HEK293 (cell line): ENCODE results near the gene ZNF329.
A peak's percentile ranks its signal among the peaks of the same experiment; 100 is the strongest.

Experiments used
- CTCF ChIA-PET: fragments of 350-600 bp; formaldehyde crosslinking; extraction: SDS; loops from one replicate; lab custom pipeline; 2021; ENCODE audit warnings: antibody characterized with exemption; lab: Yijun Ruan, JAX
- POLR2A ChIA-PET: fragments of 300-600 bp; formaldehyde crosslinking; extraction: SDS; loops from one replicate; lab custom pipeline; 2020; ENCODE audit warnings: antibody characterized with exemption, inconsistent platforms; lab: Yijun Ruan, JAX
- H3K27ac ChIP-seq: fragments of 200-500 bp; sonication (Bioruptor generic); 2 replicates; pipeline ENCODE4 v1.5.1; 2014; ENCODE audit warnings: low read depth, low read length, control low read depth, inconsistent platforms; ENCODE audit errors: extremely low read depth
- H3K36me3 ChIP-seq, 2 experiments: fragments of 200-500 bp in 1 of 2; sonication (Bioruptor generic) in 1 of 2; 1 replicate in 1 of 2; 2 replicates in 1 of 2; pipeline ENCODE4 v1.5.1; 2014 to 2017; ENCODE audit warnings: inconsistent platforms in 2 of 2, low read length in 2 of 2; ENCODE audit not compliant: control insufficient read depth in 2 of 2, insufficient read depth in 1 of 2
- H3K4me1 ChIP-seq: fragments of 200-500 bp; sonication (Bioruptor generic); 2 replicates; pipeline ENCODE4 v1.5.1; 2014; ENCODE audit warnings: mild to moderate bottlenecking, low read length, inconsistent platforms; ENCODE audit not compliant: control insufficient read depth, insufficient read depth
- H3K4me3 ChIP-seq: 2 replicates; pipeline ENCODE4 v1.5.1; 2011; ENCODE audit warnings: low read depth, mild to moderate bottlenecking, control low read depth, low read length, moderate library complexity
- H3K9me3 ChIP-seq: fragments of 200-500 bp; sonication (Bioruptor generic); 2 replicates; pipeline ENCODE4 v1.5.1; 2014; ENCODE audit warnings: low read depth, low read length, inconsistent platforms; ENCODE audit not compliant: control insufficient read depth, insufficient read depth
- MYNN ChIP-seq: fragments of 450-650 bp; formaldehyde crosslinking; IDR thresholded peaks from 2 replicates; pipeline ENCODE4 v1.5.1; 2016; ENCODE audit warnings: missing biosample characterization, missing genetic modification characterization, borderline replicate concordance
- PRDM10 ChIP-seq: fragments of 450-650 bp; formaldehyde crosslinking; IDR thresholded peaks from 2 replicates; pipeline ENCODE4 v1.5.1; 2016; ENCODE audit warnings: missing biosample characterization, missing genetic modification characterization
- SETDB1 ChIP-seq: IDR thresholded peaks from one replicate; pipeline ENCODE4 v1.6.1; 2017; ENCODE audit warnings: mild to moderate bottlenecking, low read length, moderate library complexity, mixed read lengths; ENCODE audit not compliant: insufficient read length
- TRIM28 ChIP-seq: IDR thresholded peaks from 2 replicates; pipeline ENCODE4 v1.6.1; 2011; ENCODE audit warnings: low read length, control low read depth, borderline replicate concordance
- ZBTB8A ChIP-seq: fragments of 450-650 bp; formaldehyde crosslinking; IDR thresholded peaks from 2 replicates; pipeline ENCODE4 v1.5.1; 2016; ENCODE audit warnings: missing biosample characterization, missing genetic modification characterization
- ZFP69B ChIP-seq: fragments of 450-650 bp; formaldehyde crosslinking; IDR thresholded peaks from 2 replicates; pipeline ENCODE4 v1.5.1; 2016; ENCODE audit warnings: missing biosample characterization, missing genetic modification characterization
- ZNF169 ChIP-seq: fragments of 450-650 bp; formaldehyde crosslinking; IDR thresholded peaks from 2 replicates; pipeline ENCODE4 v1.5.1; 2016; ENCODE audit warnings: missing biosample characterization, missing genetic modification characterization
- ZNF18 ChIP-seq: fragments of 450-650 bp; formaldehyde crosslinking; IDR thresholded peaks from 2 replicates; pipeline ENCODE4 v1.5.1; 2016; ENCODE audit warnings: missing biosample characterization, missing genetic modification characterization
- ZNF280D ChIP-seq: fragments of 450-650 bp; formaldehyde crosslinking; IDR thresholded peaks from 2 replicates; pipeline ENCODE4 v1.5.1; 2016; ENCODE audit warnings: missing biosample characterization, missing genetic modification characterization
- ZNF366 ChIP-seq: fragments of 450-650 bp; formaldehyde crosslinking; conservative IDR thresholded peaks from 2 replicates; pipeline ENCODE4 v1.5.1; 2016; ENCODE audit warnings: missing biosample characterization, missing genetic modification characterization
- ZNF391 ChIP-seq: fragments of 450-650 bp; formaldehyde crosslinking; IDR thresholded peaks from 2 replicates; pipeline ENCODE4 v1.5.1; 2016; ENCODE audit warnings: low read depth, missing biosample characterization, missing genetic modification characterization, borderline replicate concordance
- ZNF423 ChIP-seq: fragments of 450-650 bp; formaldehyde crosslinking; IDR thresholded peaks from 2 replicates; pipeline ENCODE4 v1.5.1; 2016; ENCODE audit warnings: missing biosample characterization, missing genetic modification characterization
- ZNF518A ChIP-seq: fragments of 450-650 bp; formaldehyde crosslinking; conservative IDR thresholded peaks from 2 replicates; pipeline ENCODE4 v1.5.1; 2016; ENCODE audit warnings: low read depth, missing biosample characterization, missing genetic modification characterization
- ZNF626 ChIP-seq: fragments of 450-650 bp; sonication (Bioruptor Pico); formaldehyde crosslinking; IDR thresholded peaks from 2 replicates; pipeline ENCODE4 v1.5.1; 2018; ENCODE audit warnings: missing biosample characterization, missing genetic modification characterization, inconsistent platforms

The ZNF329 gene

GRCh38 chr19:58128041-58128685, 22.4 kb downstream of the ZNF329 start (continued):
- TF ChIP-seq ZNF518A (tag by site-specific recombination), result 0 out of 2 replicates have a peak, but pooled peaks have one; percentile 30
- TF ChIP-seq MYNN, result no peak
- no peak for TF ChIP-seq ZNF391 (tag by site-specific recombination)
- TF ChIP-seq ZNF18 (tag by site-specific recombination), result no peak

GRCh38 chr19:58123354-58123753, 27.2 kb downstream of the ZNF329 start:
- peaks cover 5% of the 10 kb centered on the region; the same call in 1 of the 2 replicates for H3K9me3 ChIP-seq
- H3K36me3 ChIP-seq, result peaks cover 0 to 11% of the 10 kb centered on the region in 2 experiments; a peak in 1 of 3 replicates
- CTCF ChIA-PET, result interaction anchor here (0.6 kb wide), 2 partner anchors 31 to 1712 kb away, joined by 3 to 4 read pairs; no protein-coding TSS in a partner anchor

More at GRCh38 chr19:58123354-58123753, 27.2 kb downstream of the ZNF329 start:
- H3K4me3 ChIP-seq, result no peak overlapping the region
- TF ChIP-seq PRDM10 (tag by site-specific recombination) (no peak), SETDB1 (peak; percentile 71), ZBTB8A (tag by site-specific recombination) (no peak), ZNF518A (tag by site-specific recombination) (0 out of 2 replicates have a peak, but pooled peaks have one; percentile 25), ZNF280D (tag by site-specific recombination) (peak; percentile 86), ZNF169 (tag by site-specific recombination) (peak; percentile 72; the same call in 1 of the 2 replicates), ZFP69B (no peak), ZNF626 (tag by site-specific recombination) (0 out of 2 replicates have a peak, but pooled peaks have one; percentile 36), ZNF366 (tag by site-specific recombination) (no peak), TRIM28 (peak; percentile 80; the same call in 1 of the 2 replicates), ZNF423 (tag by site-specific recombination) (no peak)
- H3K4me1 ChIP-seq, result no peaks in the 10 kb centered on the region
- no peak overlapping the region for H3K27ac ChIP-seq
- POLR2A ChIA-PET, result no interaction called here
